Fibroblast of lung (primary cell): Measurements from ENCODE around the gene OSBPL1A.

Experiments used
- EZH2 ChIP-seq: IDR thresholded peaks from 2 replicates; pipeline ENCODE4 v1.5.1; 2012; ENCODE audit warnings: low read length, control low read depth, mild to moderate bottlenecking; ENCODE audit errors: missing control alignments
- TF ChIP-seq, protein P1 (sequence below), 2 donors: IDR thresholded peaks in 1 of 2; conservative IDR thresholded peaks in 1 of 2; 1 replicate in 1 of 2; 2 replicates in 1 of 2; pipeline ENCODE4 v1.5.1; 2011 to 2012; ENCODE audit warnings: low read length in 2 of 2, control low read depth in 1 of 2, inconsistent platforms in 1 of 2, low read depth in 1 of 2, mild to moderate bottlenecking in 1 of 2

DNA sequence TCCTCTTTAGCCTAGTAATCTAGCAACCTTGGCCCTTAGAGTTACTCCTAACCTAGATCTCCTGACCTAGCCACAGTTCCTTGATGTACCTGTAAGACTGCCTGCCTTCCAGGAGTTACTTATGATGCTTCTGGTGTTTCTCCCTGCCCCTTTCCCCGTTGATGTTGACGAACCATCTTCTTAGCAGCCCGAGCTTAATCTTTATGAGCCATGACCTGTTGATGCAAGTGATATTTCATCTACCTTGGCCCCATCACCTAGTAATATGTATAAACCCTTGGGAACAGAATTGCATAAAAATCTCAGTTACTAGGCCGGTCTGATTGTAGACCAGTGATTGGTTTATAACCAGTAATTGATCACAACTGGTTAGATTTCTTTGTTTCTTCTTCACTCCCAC lies 31.6 kb upstream of the OSBPL1A start:
- no peak for TF ChIP-seq EZH2
- TF ChIP-seq, protein P1, sequence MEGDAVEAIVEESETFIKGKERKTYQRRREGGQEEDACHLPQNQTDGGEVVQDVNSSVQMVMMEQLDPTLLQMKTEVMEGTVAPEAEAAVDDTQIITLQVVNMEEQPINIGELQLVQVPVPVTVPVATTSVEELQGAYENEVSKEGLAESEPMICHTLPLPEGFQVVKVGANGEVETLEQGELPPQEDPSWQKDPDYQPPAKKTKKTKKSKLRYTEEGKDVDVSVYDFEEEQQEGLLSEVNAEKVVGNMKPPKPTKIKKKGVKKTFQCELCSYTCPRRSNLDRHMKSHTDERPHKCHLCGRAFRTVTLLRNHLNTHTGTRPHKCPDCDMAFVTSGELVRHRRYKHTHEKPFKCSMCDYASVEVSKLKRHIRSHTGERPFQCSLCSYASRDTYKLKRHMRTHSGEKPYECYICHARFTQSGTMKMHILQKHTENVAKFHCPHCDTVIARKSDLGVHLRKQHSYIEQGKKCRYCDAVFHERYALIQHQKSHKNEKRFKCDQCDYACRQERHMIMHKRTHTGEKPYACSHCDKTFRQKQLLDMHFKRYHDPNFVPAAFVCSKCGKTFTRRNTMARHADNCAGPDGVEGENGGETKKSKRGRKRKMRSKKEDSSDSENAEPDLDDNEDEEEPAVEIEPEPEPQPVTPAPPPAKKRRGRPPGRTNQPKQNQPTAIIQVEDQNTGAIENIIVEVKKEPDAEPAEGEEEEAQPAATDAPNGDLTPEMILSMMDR (conservative IDR thresholded peaks at IDR 0.05 in 1 of 2, IDR thresholded peaks at IDR 0.05 in 1 of 2; ENCODE audit: low read depth in 1 of 2, low read length in 2 of 2): no peak
